ENCODE measurements around the gene DDX11. TPM values are rescaled to one million over a fixed set of nuclear protein-coding genes. Genes with fewer than 3 reads are reported as not detected.
A peak's percentile ranks its signal among the peaks of the same experiment; 100 is the strongest.
"Not testable (repeated sequence)": the region's sequence is repeated elsewhere in the genome, so short reads cannot be mapped to it uniquely, and the experiment has no call there.

The DDX11 gene
- total RNA-seq, 2 experiments from 2014 or later: 196 TPM

DNA sequence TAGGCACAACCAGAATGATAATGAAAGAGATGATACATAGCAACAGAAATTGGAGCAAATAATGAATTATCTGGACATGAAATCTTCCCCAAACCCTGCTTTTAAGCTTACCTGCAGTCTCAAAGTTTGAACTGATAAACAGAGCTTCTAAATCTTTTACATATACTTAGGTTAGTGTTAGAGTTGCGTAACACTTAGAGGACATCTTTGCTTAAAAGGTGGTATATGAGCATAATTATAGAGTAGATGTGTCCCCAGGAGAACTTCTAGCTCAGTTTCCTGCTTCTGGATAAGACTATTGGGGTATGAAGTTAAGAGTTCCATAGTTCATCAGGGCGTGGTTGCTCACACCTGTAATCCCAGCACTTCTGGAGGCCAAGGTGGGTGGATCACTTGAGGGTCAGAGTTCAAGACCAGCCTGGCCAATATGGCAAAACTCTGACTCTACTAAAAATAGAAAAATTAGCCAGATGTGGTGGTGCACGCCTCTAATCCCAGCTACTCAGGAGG, 41.5 kb downstream of the DDX11 start:
- H3K9me3 Mint-ChIP-seq; H3K4me3 Mint-ChIP-seq; ATAC-seq (ENCODE audit: low read depth); POLR2A ChIA-PET; DNase-seq; H3K4me1 Mint-ChIP-seq; H3K36me3 Mint-ChIP-seq; H3K27ac Mint-ChIP-seq: not testable (repeated sequence)
- H3K27me3 Mint-ChIP-seq: peaks cover 31% of the 10 kb centered on the region

- POLR2A ChIA-PET, DNase-seq, H3K9me3 Mint-ChIP-seq, H3K27ac Mint-ChIP-seq, H3K36me3 Mint-ChIP-seq, H3K4me1 Mint-ChIP-seq: not testable (repeated sequence)
- peaks cover 29% of the 10 kb centered on the region for H3K27me3 Mint-ChIP-seq
- peak overlapping the region; percentile 75 for H3K4me3 Mint-ChIP-seq
- peak; percentile 10 for ATAC-seq (ENCODE audit: low read depth)
These were observed 43.2 kb downstream of the DDX11 start for GRCh38 chr12:31116846-31117202.

DNA sequence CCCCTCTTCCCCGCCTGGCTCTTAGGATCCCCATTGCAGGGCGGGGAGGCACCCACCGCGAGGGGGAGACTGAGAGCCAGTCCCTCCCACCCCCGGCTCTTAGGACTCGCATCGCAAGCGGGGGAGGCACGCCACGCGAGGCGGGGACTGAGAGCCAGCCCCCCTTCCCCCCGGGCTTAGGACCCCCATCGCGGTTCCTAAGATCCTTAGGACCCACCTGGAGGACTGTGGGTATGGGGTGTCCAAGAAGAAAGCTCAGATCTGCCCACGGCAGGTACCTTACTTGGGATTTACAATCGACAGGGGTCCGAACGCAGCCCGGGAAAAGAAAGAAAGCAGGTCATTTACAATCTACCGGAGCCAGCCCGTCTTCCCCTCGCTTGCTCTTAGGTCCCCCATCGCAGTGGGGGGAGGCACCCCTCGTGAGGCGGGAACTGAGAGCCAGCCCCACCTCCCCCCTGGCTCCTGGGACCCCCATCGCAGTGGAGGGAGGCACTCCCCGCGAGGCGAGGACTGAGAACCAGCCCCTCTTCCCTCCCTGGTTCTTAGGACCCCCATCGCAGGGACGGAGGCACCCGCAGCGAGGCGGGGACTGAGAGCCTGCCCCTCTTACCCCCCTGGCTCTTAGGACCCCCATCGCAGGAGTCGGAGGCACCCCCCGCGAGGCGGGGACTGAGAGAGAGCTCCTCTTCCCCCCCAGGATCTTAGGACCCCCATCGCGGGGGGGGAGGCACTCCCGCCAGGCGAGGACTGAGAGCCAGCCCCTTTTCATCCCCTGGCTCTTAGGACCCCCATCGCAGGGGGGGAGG, 43.7 kb downstream of the DDX11 start:
- Mint-ChIP-seq H3K27me3 (peaks cover 25% of the 10 kb centered on the region), H3K27ac (no peak overlapping the region), H3K9me3 (no peaks in the 10 kb centered on the region), H3K4me3 (peak overlapping the region; percentile 75), H3K4me1 (peaks cover 3% of the 10 kb centered on the region), H3K36me3 (no peaks in the 10 kb centered on the region)
- DNase-seq: peak; percentile 79
- ATAC-seq (ENCODE audit: low read depth): peak; percentile 87
- POLR2A ChIA-PET: no interaction called here

DNA sequence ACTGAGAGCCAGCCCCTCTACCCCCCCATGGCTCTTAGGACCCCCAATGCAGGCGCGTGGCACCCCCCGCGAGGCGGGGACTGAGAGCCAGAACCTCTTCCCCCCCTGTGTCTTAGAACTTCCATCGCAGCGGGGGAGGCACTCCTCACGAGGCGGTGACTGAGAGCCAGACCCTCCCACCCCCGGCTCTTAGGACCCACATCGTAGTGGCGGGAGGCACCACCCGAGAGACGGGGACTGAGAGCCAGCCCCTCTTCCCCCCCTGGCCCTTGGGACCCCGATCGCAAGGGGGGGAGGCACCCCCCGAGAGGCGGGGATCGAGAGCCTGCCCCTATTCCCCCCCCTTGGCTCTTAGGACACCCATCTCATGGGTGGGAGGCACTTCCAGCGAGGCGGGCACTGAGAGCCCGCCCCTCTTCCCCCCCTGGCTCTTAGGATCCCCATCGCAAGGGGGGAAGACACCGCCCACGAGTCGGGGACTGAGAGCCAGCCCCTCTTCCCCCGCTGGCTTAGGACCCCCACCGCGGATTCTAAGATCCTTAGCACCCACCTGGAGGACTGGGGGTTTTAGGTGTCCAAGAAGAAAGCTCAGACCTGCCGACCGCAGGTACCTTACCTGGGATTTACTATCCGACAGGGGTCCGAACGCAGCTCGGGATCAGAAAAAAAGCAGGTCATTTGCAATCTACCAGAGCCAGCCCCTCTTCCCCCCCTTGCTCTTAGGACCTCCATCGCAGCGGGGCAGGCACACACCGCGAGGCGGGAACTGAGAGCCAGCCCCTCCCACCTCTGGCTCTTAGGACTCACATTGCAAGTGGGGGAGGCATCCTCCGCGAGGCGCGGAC, 44.9 kb downstream of the DDX11 start:
- ATAC-seq (ENCODE audit: low read depth): no peak
- H3K9me3 Mint-ChIP-seq: no peaks in the 10 kb centered on the region
- no peak for DNase-seq

GRCh38 chr12:31119192-31119802, 45.6 kb downstream of the DDX11 start:
- H3K27ac Mint-ChIP-seq: no peak overlapping the region
- H3K9me3 Mint-ChIP-seq: no peaks in the 10 kb centered on the region
- H3K4me3 Mint-ChIP-seq: no peak overlapping the region
- ATAC-seq (ENCODE audit: low read depth): no peak
- no peaks in the 10 kb centered on the region for H3K36me3 Mint-ChIP-seq
- DNase-seq: no peak
- H3K4me1 Mint-ChIP-seq: peaks cover 3% of the 10 kb centered on the region
- peaks cover 27% of the 10 kb centered on the region for H3K27me3 Mint-ChIP-seq
- POLR2A ChIA-PET: no interaction called here

More for the DNA sequence above, 44.9 kb downstream of the DDX11 start:
- peaks cover 24% of the 10 kb centered on the region for H3K27me3 Mint-ChIP-seq
- no peak overlapping the region for H3K27ac Mint-ChIP-seq
- no peaks in the 10 kb centered on the region for H3K36me3 Mint-ChIP-seq
- peaks cover 3% of the 10 kb centered on the region for H3K4me1 Mint-ChIP-seq
- H3K4me3 Mint-ChIP-seq: peak overlapping the region; percentile 48
- POLR2A ChIA-PET: no interaction called here

DNA sequence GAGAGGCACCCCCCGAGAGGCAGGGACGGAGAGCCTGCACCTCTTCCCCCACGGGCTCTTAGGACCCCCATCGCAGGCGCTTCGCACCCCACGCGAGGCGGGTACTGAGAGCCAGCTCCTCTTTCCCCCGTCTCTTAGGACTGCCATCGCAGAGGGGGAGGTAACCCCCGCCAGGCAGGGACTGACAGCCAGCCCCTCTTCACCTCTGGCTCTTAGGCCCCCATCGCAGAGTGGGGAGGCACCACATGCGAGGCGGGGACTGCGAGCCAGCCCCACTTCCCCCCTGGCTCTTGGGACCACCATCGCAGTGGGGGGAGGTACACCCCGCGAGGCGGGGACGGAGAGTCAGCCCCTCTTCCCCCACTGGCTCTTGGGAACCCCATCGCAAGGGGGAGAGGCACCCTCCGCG, 46.1 kb downstream of the DDX11 start:
- ATAC-seq (ENCODE audit: low read depth) (no peak), DNase-seq (no peak)
- Mint-ChIP-seq H3K4me3 (no peak overlapping the region), H3K9me3 (no peaks in the 10 kb centered on the region), H3K36me3 (no peaks in the 10 kb centered on the region), H3K27ac (no peak overlapping the region), H3K4me1 (peaks cover 3% of the 10 kb centered on the region), H3K27me3 (peaks cover 27% of the 10 kb centered on the region)
- POLR2A ChIA-PET: no interaction called here

DNA sequence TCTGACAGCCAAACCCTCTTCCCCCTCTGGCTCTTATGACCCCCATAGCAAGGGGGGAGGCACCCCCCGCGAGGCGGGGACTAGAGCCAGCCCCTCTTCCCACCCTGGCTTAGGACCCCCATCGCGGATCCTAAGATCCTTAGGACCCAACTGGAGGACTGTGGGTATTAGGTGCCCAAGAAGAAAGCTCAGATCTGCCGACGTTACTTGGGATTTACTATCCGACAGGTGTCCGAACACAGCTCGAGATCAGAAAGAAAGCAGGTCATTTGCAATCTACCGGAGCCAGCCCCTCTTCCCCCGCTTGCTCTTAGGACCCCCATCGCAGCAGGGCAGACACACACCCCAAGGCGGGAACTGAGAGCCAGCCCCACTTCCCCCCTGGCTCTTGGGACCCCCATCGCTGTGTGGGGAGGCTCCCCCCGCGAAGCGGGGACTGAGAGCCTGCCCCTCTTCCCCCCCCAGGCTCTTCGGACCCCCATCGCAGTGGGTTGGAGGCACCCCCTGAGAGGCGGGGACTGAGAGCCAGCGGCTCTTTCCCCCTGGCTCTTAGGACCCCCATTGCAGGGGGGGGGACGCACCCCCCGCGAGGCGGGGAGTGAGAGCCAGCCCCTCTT, 46.8 kb downstream of the DDX11 start:
- POLR2A ChIA-PET: no interaction called here
- ATAC-seq (ENCODE audit: low read depth): no peak
- Mint-ChIP-seq H3K27me3 (peaks cover 22% of the 10 kb centered on the region), H3K27ac (no peak overlapping the region), H3K4me3 (peak overlapping the region; percentile 30), H3K4me1 (peaks cover 3% of the 10 kb centered on the region), H3K36me3 (no peaks in the 10 kb centered on the region), H3K9me3 (no peaks in the 10 kb centered on the region)
- DNase-seq: no peak

DNA sequence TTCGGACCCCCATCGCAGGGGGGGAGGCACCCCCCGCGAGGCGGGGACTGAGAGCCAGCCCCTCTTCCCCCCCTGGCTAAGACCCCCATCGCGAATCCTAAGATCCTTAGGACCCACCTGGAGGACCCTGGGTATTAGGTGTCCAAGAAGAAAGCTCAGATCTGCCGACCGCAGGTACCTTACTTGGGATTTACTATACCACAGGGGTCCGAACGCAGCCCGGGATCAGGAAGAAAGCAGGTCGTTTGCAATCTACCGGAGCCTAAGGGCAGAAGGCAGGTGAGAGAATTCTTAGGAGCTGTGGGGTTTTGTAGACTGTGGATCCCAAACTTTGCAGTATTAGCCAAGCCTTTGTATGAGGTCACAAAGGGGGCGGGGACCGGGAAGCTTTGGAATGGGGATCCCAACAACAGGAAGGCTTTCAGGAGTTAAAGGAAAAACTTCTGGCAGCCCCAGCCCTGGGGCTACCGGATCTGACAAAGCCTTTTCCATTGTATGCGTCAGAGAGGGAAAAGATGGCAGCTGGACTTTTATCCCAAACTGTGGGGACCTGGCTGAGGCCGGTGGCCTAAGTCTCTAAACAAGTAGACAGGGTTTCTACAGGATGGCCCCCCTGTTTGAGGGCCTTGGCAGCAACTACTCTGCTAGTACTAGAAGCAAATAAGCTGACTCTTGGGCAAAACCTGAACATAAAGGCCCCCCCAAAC, 47.5 kb downstream of the DDX11 start:
- H3K36me3 Mint-ChIP-seq; H3K4me1 Mint-ChIP-seq; H3K27ac Mint-ChIP-seq; H3K9me3 Mint-ChIP-seq; ATAC-seq (ENCODE audit: low read depth); DNase-seq; H3K4me3 Mint-ChIP-seq; POLR2A ChIA-PET: not testable (repeated sequence)
- peaks cover 18% of the 10 kb centered on the region for H3K27me3 Mint-ChIP-seq

DNA sequence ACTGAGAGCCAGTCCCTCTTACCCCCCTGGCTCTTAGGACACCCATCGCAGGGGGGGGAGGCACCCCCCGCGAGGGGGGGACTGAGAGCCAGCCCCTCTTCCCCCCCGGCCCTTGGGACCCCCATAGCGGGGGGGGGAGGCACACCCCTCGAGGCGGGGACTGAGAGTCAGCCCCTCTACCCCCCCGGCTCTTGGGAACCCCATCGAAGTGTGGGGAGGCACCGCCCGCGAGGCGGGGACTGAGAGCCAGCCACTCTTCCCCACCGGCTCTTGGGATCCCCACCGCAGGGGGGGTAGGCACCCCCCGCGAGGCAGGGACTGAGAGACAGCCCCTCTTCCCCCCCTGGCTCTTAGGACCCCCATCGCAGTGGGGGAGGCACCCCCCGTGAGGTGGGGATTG, 48.8 kb downstream of the DDX11 start:
- Mint-ChIP-seq H3K9me3 (no peaks in the 10 kb centered on the region), H3K4me3 (no peak overlapping the region), H3K36me3 (no peaks in the 10 kb centered on the region), H3K27ac (no peak overlapping the region), H3K4me1 (no peaks in the 10 kb centered on the region), H3K27me3 (peaks cover 11% of the 10 kb centered on the region)
- no peak for ATAC-seq (ENCODE audit: low read depth)
- POLR2A ChIA-PET: no interaction called here
- DNase-seq: no peak

DNA sequence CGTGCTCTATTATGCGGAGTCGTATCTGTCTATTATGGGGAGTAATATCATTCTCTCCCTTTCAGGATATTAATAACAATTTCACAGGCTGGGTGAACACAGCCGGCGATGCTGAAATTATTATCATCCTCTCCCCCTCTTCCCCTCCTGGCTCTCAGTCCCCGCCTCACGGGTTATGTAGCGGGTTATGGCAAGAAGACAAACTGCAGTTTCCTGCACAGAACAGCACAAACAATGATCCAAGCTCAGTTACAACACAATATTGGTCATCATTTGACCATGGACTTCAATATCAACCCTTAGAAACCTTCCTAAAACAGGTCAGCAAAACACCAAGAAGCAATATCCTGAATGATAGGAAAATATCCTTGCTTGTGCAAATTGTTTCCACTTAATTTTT, 50.5 kb downstream of the DDX11 start:
- DNase-seq; H3K36me3 Mint-ChIP-seq; H3K27ac Mint-ChIP-seq; H3K27me3 Mint-ChIP-seq; H3K4me3 Mint-ChIP-seq; ATAC-seq (ENCODE audit: low read depth); H3K9me3 Mint-ChIP-seq; H3K4me1 Mint-ChIP-seq; POLR2A ChIA-PET: not testable (repeated sequence)

- not testable (repeated sequence) for H3K27me3 Mint-ChIP-seq
These were observed 51.5 kb downstream of the DDX11 start for GRCh38 chr12:31125171-31125570.

GRCh38 chr12:31127209-31127848, 53.7 kb downstream of the DDX11 start:
- H3K27ac Mint-ChIP-seq; POLR2A ChIA-PET; H3K36me3 Mint-ChIP-seq; H3K4me3 Mint-ChIP-seq; H3K4me1 Mint-ChIP-seq; ATAC-seq (ENCODE audit: low read depth); DNase-seq; H3K9me3 Mint-ChIP-seq: not testable (repeated sequence)
- peaks cover 20% of the 10 kb centered on the region for H3K27me3 Mint-ChIP-seq

More at GRCh38 chr12:31125171-31125570, 51.5 kb downstream of the DDX11 start:
- POLR2A ChIA-PET; H3K4me3 Mint-ChIP-seq; H3K4me1 Mint-ChIP-seq; ATAC-seq (ENCODE audit: low read depth); H3K27ac Mint-ChIP-seq; H3K9me3 Mint-ChIP-seq; H3K36me3 Mint-ChIP-seq; DNase-seq: not testable (repeated sequence)
